CD4-positive, alpha-beta T cell treated with Interleukin-2 at 100 ng/mL for 4 hours (primary cell): Measurements from ENCODE around the gene UCKL1.
"Not testable (repeated sequence)": the region's sequence is repeated elsewhere in the genome, so short reads cannot be mapped to it uniquely, and the experiment has no call there.

ENCODE experiments used
- DNase-seq: peaks from one replicate; pipeline ENCODE4 v3.0.0-alpha.2; 2020; ENCODE audit warnings: low spot score

Gene UCKL1

GRCh38 chr20:63972312-63973159 is 16.3 kb upstream of the UCKL1 start:
- DNase-seq, result no peak

- DNase-seq, result not testable (repeated sequence)
Measured at GRCh38 chr20:63971960-63972311, 15.7 kb upstream of the UCKL1 start.

GRCh38 chr20:63970714-63971431 is 14.7 kb upstream of the UCKL1 start:
- no peak for DNase-seq

GRCh38 chr20:63969838-63970713 is 13.9 kb upstream of the UCKL1 start, which contains the start of gene ZNF512B:
TSS of gene ZNF512B (minus strand) at chr20:63969930. CDS start at chr20:63967950, 1,980 bp downstream.
- peak; percentile 61 for DNase-seq

GRCh38 chr20:63968928-63969760 is 12.9 kb upstream of the UCKL1 start:
- DNase-seq, result peak; percentile 29

GRCh38 chr20:63968136-63968927 is 12.1 kb upstream of the UCKL1 start:
- DNase-seq, result no peak

- DNase-seq, result no peak
Measured at GRCh38 chr20:63967330-63968135, 11.3 kb upstream of the UCKL1 start.

GRCh38 chr20:63966944-63967322 is 10.7 kb upstream of the UCKL1 start:
- DNase-seq, result no peak

- no peak for DNase-seq
Measured at GRCh38 chr20:63966172-63966943, 10.1 kb upstream of the UCKL1 start.

- DNase-seq, result no peak
Measured at GRCh38 chr20:63964412-63964811, 8.2 kb upstream of the UCKL1 start.

GRCh38 chr20:63963784-63964301 is 7.6 kb upstream of the UCKL1 start:
- no peak for DNase-seq

GRCh38 chr20:63963348-63963741 is 7.1 kb upstream of the UCKL1 start:
- no peak for DNase-seq

- DNase-seq, result no peak
Measured at GRCh38 chr20:63962426-63963347, 6.5 kb upstream of the UCKL1 start.

- DNase-seq, result no peak
Measured at GRCh38 chr20:63961664-63962425, 5.6 kb upstream of the UCKL1 start.

GRCh38 chr20:63960654-63961621 is 4.7 kb upstream of the UCKL1 start:
- DNase-seq, result not testable (repeated sequence)

- DNase-seq, result no peak
Measured at GRCh38 chr20:63959699-63960075, 3.5 kb upstream of the UCKL1 start.
